HepG2 (cell line): Measurements from ENCODE around the gene TIMM23. TPM values are rescaled to one million over a fixed set of nuclear protein-coding genes. Genes with fewer than 3 reads are reported as not detected.

Source experiments
- ARHGAP35 ChIP-seq: sonication (generic); formaldehyde crosslinking; IDR thresholded peaks from 2 replicates; pipeline ENCODE4 v1.9.0; 2022; ENCODE audit warnings: mild to moderate bottlenecking, inconsistent platforms, moderate library complexity, missing genetic modification reagents, borderline replicate concordance
- DNMT3B ChIP-seq: conservative IDR thresholded peaks from 2 replicates; pipeline ENCODE4 v1.6.1; 2016; ENCODE audit warnings: missing biosample characterization, control low read depth
- E2F1 ChIP-seq: sonication (generic); formaldehyde crosslinking; IDR thresholded peaks from 2 replicates; pipeline ENCODE4 v1.5.0; 2020; ENCODE audit warnings: missing genetic modification reagents
- EP300 ChIP-seq, 3 experiments: sonication (generic) in 1 of 3; formaldehyde crosslinking in 1 of 3; IDR thresholded peaks; 2 replicates each; pipeline versions ENCODE4 v1.5.1 to v1.6.1; 2011 to 2020; ENCODE audit warnings: low read depth in 2 of 3, low read length in 2 of 3, borderline replicate concordance in 1 of 3, improper control_type of control experiment in 1 of 3, mild to moderate bottlenecking in 1 of 3, missing genetic modification reagents in 1 of 3, moderate library complexity in 1 of 3
- ESRRA ChIP-seq: sonication (generic); formaldehyde crosslinking; IDR thresholded peaks from 2 replicates; pipeline ENCODE4 v1.5.1; 2020; ENCODE audit warnings: mild to moderate bottlenecking, low read depth, missing genetic modification reagents
- FOXP4 ChIP-seq: sonication (generic); formaldehyde crosslinking; IDR thresholded peaks from 2 replicates; pipeline ENCODE4 v1.4.0; 2020; ENCODE audit warnings: missing genetic modification reagents
- HHEX ChIP-seq: IDR thresholded peaks from 2 replicates; pipeline ENCODE4 v1.6.1; 2016; ENCODE audit warnings: control low read depth
- HOXA3 ChIP-seq: sonication (generic); formaldehyde crosslinking; IDR thresholded peaks from 2 replicates; pipeline ENCODE4 v1.5.0; 2020; ENCODE audit warnings: missing genetic modification reagents
- MAFG ChIP-seq: sonication (generic); formaldehyde crosslinking; IDR thresholded peaks from 2 replicates; pipeline ENCODE4 v1.5.1; 2020; ENCODE audit warnings: mild to moderate bottlenecking, missing genetic modification reagents
- MED8 ChIP-seq: sonication (generic); formaldehyde crosslinking; IDR thresholded peaks from 2 replicates; pipeline ENCODE4 v1.8.1; 2023; ENCODE audit warnings: mild to moderate bottlenecking, missing genetic modification reagents; ENCODE audit not compliant: insufficient replicate concordance
- NCOA5 ChIP-seq: sonication (generic); formaldehyde crosslinking; IDR thresholded peaks from 2 replicates; pipeline ENCODE4 v1.4.0; 2020; ENCODE audit warnings: missing genetic modification reagents
- NFE2L2 ChIP-seq: fragments of 150-350 bp; IDR thresholded peaks from 2 replicates; pipeline ENCODE4 v1.6.1; 2014; ENCODE audit warnings: low read length
- PBX2 ChIP-seq: IDR thresholded peaks from 2 replicates; pipeline ENCODE4 v1.6.1; 2016; ENCODE audit warnings: control low read depth
- PTBP1 ChIP-seq: fragments of 200-400 bp; formaldehyde crosslinking; IDR thresholded peaks from 2 replicates; pipeline ENCODE4 v1.6.1; 2018; ENCODE audit warnings: low read length, low read depth; ENCODE audit not compliant: poor library complexity, severe bottlenecking
- SAP130 ChIP-seq: IDR thresholded peaks from 2 replicates; pipeline ENCODE4 v1.6.1; 2016; ENCODE audit warnings: low read depth
- STAT5B ChIP-seq: sonication (generic); formaldehyde crosslinking; IDR thresholded peaks from 2 replicates; pipeline ENCODE4 v1.4.0; 2020; ENCODE audit warnings: missing genetic modification reagents
- TFE3 ChIP-seq: IDR thresholded peaks from 2 replicates; pipeline ENCODE4 v1.6.1; 2016
- polyA plus RNA-seq, 8 experiments: library from polyadenylated mRNA; depleted of rRNA in 3 of 8; stranded (reverse) in 7 of 8; unstranded in 1 of 8; fragments of >200 nt; fragmentation: Illumina TruSeq in 4 of 8; extraction: Trizol in 4 of 8; gene quantifications; 2 replicates each; pipeline versions ENCODE4 v1.2.1 to v1.2.3, GENCODE V29; 2011 to 2016; ENCODE audit warnings: low read depth in 4 of 8, missing spikeins in 1 of 8, mixed read lengths in 1 of 8; ENCODE audit not compliant: insufficient read depth in 1 of 8
- total RNA-seq, 5 experiments: library from RNA; depleted of rRNA; stranded (reverse); fragments of >200 nt; fragmentation: Illumina TruSeq; extraction: Trizol; gene quantifications; 2 replicates each; pipeline ENCODE4 v1.2.3, GENCODE V29; 2016; ENCODE audit warnings: low read depth in 1 of 5

TIMM23 gene
- total and polyA plus RNA-seq, 2 of the 13 experiments (the other 11 are each of a cell fraction or from before 2014, with no cell fraction given) = 80.2 to 98.6 TPM

GRCh38 chr10:46031648-46032532, 59.6 kb downstream of the TIMM23 start (continued):
- TF ChIP-seq HHEX (CRISPR knock-in tag) (peak; percentile 67; the same call in 1 of the 2 replicates), PTBP1 (no peak), FOXP4 (peak; percentile 94), PBX2 (CRISPR knock-in tag) (no peak), ESRRA (no peak; the same call in 1 of the 2 replicates), NCOA5 (CRISPR knock-in tag) (no peak), TFE3 (peak; percentile 77; the same call in 1 of the 2 replicates), NFE2L2 (no peak), HOXA3 (CRISPR knock-in tag) (peak; percentile 73), SAP130 (CRISPR knock-in tag) (peak; percentile 93), EP300 (IDR thresholded peaks at IDR 0.05; ENCODE audit: low read depth in 2 of 2, low read length in 2 of 2) (peak; percentile 48 to 97; a peak in 3 of 4 replicates), EP300 (CRISPR knock-in tag; IDR thresholded peaks at IDR 0.05; ENCODE audit: borderline replicate concordance) (peak; percentile 58; the same call in 1 of the 2 replicates), MED8 (peak; percentile 94), E2F1 (no peak), ARHGAP35 (no peak), STAT5B (CRISPR knock-in tag) (0 out of 2 replicates have a peak, but pooled peaks have one; percentile 21), MAFG (no peak), DNMT3B (CRISPR knock-in tag) (no peak)
